NCI-H1694 treated with DMSO at 0.1 percent for 48 hours (cell line): Measurements from ENCODE around the gene TFEB.

Experiments
- DNase-seq: peaks from one replicate; lab custom pipeline; 2025; lab: John Stamatoyannopoulos, UW

The TFEB gene

GRCh38 chr6:41763470-41763869 lies 28.1 kb upstream of the TFEB start:
- no peak for DNase-seq

DNA sequence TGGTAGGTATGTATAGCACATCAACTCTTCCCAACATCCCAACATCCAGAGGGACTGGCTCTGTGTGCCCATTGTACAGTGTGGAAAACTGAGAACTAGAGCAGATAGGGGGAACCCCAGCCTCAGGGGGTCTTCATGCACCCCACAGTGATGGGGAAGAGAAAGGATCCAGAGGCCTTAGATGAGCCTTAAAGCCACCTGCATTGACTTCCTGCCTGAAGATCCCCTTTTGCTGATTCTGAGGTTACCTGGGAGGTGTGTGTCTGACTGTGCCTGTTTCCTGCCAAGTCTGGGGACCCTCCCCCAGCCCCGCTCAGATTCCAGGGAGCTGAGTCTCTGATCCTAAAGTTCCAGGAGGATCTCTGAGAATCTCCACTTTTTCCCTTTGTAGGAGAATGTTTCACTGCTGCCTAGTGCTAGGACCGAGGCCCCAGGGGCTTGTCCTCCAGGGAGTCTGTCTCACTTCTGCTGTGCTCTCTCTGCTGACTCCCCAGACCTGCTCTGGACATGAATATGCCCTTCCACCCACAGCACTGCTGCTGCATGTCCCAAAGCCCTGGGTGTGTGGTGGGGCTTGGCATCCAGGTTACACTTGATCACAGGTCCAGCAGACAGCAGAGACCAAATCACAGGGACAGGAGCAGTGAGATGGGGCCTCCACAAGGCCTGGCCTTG lies 24.6 kb upstream of the TFEB start:
- no peak for DNase-seq

- DNase-seq = no peak
Measured at GRCh38 chr6:41759106-41759904, 23.9 kb upstream of the TFEB start.

DNA sequence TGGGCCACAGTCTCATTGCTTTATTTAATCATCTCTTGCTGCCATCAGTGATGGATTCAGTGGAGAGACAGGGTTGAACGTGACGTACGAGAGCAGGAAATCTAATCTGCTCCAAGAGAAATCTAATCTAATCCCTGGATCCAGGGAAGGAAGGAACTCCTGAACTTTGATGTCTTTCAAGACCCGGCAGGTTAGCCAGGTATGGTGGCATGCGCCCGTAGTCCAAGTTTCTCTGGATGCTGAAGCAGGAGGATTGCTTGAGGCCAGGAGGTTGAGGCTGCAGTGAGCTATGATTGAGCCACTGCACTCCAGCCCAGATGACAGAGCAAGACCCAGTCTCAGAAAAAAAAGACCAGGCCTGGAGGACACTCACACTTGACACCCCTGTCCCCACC lies 23.2 kb upstream of the TFEB start:
- DNase-seq = no peak

DNA sequence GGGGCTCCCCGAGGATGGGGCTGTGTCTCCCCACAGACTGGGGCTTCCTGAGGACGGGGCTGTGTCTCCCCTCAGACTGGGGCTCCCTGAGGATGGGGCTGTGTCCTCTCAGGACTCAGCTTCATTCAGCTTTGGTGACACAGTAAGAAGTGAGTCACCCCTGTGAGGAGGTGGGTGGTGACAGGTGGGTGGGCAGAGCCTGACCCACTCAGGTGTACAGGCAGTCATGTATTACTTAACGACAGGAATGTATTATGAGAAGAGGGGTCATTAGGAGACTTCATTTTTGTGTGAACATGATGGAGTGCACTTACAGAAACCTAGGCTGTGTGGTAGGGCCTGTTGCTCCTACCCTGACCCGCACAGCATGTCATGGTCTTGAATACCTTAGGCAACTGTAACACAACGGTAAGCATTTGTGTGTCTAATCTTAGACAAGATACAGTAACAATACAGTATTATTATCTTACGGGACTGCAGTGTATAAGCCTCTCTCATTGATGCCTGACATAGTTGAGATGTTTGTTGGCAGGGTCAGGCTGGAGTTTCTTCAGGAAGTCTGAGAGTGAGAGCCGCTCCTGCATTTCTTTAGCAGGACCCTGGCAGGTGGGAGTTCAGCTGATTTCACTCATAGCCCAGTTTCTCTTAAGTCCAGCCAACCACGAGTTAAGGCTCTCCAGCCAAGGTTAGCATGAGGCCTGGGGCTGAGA lies 22.7 kb upstream of the TFEB start:
- DNase-seq = no peak

GRCh38 chr6:41757271-41757670 lies 21.9 kb upstream of the TFEB start:
- no peak for DNase-seq

GRCh38 chr6:41756354-41756753 lies 20.9 kb upstream of the TFEB start:
- no peak for DNase-seq

GRCh38 chr6:41755895-41756294 lies 20.5 kb upstream of the TFEB start:
- no peak for DNase-seq

DNA sequence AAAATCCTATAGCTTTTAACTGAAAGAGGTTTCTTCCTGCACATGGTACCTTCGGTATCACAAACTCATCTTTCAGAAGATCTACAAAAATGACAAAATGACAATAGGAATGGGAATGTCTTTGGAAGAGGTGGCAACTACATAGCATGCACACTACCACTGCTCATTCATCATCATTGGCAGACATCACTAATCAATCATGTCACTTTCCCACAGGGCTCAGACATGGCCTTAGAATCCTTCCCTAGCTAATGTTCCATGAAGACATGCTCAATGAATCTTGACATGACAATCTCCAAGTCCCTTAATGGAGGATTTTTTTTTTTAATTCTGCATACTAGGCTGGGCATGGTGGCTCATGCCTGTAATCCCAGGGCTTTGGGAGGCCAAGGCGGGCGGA lies 15.0 kb upstream of the TFEB start:
- no peak for DNase-seq

DNA sequence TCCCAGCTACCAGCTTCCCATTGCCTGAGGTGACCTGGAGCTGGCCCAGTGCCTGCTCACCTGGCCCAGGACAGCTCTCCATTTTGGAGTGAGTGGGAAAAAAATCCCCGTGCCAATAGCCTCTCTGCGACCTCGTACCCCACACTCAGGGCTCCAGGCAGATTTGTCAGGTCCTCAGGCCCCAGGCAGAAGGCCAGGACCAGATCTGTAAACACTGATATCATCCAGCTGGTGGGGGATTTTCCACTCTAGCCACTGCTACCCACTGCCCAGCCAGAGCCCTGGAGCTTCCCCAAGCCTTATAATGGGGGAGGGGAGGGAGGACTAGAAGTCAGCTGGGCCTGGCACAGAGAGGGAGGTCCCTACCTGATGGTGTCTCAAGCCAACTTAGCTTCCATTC lies 13.1 kb upstream of the TFEB start:
- no peak for DNase-seq

DNA sequence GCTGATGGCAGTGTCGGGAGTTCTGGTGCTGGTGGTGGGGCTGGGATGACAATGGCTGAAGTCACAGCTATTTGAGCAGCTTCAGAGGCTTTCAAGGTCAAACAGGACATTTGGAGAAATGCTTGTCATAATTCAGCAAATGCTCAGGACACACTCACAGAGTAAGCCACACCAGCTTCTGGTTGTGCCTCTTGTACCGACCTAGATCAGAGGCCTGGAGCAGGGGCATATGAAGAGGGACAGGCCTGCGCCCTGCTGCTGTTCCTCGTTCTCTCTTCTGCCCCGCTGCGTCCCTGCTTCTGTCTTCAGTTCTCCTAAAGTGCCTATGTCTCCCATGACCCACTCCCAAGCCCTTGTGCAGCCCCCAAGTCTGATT lies 12.7 kb upstream of the TFEB start:
- no peak for DNase-seq

DNA sequence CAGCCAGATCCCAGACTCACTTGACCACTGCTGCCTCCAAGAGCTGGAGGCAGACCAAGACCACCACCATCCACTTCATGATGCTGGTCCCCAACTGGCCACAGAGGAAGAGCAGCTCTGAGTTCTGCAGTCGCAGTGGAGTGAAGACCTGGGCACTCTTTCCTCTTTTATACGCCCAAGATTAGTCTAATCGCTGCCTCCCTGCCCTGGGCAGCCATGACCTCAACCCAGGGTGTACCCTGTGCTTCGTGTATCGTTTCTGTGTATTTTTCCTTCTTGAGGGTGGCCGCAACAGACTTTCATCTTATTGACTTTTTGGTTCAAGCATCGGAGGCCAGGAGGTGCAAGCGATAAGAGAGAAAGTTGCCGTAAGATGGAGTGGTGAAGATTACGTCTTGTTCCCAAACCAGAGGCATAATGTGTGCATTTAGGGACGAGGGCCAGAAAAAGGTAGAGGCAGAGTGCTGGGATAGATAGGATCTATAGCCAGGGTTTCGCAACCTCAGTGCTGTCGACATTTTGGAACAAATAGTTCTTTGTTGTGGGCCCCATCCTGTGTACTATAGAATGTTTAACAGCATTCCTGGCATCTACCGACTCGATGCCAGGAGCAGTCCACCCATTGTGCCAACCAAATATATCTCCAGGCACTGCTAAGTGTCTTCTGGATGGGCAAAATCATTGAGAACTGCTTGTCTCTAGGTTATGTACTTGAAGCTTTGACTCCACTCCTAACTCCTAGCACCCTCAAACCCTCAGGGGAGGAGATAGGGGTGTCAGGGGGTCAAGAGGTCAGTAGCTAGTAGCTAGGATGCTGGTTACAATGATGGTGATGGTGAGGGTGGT lies 12.1 kb upstream of the TFEB start, which contains the start of gene PGC:
Gene PGC (minus strand): TSS at position 142 of the 846 bp plus-strand sequence. CDS start 63 bp downstream, at position 79.
- no peak for DNase-seq

- DNase-seq = no peak
Measured at GRCh38 chr6:41746107-41746506, 10.7 kb upstream of the TFEB start.

- DNase-seq = no peak
Measured at GRCh38 chr6:41744236-41744787, 8.9 kb upstream of the TFEB start.

DNA sequence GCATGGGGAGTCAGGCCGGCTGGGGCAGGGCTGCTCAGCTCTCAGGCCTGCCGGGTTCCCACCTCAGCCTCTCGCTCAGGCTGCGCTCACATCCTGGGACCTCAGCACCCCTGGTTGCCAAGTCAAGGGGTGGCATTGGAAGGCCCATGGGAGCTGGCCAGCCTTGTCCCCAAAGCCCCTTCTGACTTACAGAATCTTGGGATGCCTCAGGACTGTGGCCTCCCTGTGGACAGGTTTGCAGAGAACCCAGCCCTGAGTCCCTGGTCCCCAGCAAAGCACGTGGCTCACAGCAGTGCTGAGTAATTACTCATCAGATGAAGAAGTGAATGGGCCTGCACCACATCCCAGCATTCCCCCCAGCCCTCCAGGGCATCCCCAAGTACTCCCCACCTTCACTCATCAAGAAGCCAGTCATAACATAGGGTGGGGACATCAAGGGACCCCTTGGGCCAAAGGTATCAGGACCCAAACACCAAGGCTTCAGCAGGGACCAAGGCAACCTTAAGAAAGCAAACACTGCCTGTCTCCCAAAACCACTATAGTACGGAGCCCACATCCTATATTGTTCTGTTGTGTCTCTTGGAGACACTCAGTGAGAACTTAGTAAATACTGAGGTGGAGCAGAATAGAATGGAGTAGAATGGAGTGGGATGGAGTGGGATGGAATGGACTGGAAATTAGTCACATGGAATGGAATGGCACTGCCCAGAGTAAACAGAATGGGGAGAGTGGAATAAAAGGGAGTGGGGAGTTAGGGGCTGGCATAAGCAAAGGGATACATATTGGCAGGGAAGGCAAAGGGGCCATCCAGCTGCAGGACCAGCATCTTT lies 8.2 kb upstream of the TFEB start:
- DNase-seq = no peak

DNA sequence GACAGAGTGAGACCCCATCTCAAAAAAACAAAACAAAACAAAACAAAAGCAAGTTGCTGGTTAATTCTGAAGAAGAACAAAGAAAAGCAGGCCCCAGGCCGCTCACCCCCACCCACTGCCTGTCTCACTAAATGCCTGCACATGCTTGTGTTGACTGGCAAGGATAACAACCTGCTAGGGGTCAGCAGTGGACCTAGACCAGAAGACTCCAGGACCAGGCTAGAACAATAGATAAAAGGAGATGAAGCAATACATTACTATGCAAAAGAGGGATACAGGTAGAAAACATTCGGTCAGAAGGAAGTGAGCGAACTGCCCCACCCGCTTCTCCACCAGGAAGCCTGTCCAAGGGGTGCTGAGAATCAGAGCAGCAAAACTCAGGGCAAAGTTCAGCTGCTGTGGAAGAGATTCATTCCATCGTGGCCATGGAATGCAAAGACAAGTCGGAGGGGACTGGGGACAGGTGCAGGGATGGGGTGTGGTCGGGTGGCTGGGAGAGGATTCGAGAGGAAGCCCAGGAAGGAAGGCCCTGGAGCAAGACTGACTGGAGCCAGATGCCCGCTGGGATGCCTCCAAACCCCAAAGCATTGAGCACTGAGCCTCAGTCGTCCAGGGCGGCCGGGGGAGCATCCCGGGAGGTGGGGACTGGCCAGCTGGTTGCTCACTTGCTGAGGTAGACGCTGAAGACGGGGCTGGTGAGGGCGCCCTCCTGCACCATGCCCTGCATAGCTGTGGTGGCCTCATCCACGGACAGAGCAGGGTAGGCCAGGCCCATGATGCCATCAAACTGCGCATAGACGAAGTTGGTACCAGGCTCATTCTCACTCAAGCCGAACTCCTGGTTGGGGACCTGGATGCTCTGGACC lies 6.5 kb upstream of the TFEB start:
- DNase-seq = no peak

DNA sequence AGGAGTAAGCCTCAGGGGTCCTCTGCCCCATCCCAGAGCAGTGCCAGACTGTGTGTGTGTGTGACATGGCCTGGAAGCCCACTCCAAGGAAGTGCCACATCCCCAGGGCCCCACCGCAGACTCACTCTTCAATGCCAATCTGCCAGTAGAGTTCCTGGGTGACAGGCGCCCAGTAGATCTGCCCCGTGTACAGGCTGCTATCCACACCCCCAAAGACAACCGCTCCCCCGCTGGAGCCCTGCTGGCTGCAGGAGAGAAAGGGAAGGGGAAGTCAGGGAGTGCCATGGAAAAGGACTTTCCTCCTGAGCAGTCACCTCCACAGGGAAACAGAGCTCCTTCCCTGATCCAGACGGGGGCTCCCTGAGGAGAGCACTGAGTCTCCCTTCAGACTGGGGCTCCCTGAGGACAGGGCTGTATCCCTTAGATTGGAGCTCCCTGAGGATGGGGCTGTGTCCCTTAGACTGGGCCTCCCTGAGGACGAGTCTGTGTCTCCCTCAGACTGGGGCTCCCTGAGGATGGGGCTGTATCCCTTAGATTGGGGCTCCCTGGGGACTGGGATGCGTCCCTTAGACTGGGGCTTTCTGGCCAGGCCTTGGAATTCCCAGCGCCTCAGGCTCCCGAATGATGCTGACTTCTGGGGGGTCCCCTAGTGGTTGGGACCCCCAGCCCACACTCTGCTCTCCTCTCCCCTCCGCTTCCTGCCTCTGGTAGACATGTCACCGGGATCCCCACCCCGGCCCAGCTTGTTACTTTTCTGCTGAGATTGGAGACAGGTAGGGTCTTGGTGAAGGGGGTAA lies 5.2 kb upstream of the TFEB start:
- DNase-seq = no peak

DNA sequence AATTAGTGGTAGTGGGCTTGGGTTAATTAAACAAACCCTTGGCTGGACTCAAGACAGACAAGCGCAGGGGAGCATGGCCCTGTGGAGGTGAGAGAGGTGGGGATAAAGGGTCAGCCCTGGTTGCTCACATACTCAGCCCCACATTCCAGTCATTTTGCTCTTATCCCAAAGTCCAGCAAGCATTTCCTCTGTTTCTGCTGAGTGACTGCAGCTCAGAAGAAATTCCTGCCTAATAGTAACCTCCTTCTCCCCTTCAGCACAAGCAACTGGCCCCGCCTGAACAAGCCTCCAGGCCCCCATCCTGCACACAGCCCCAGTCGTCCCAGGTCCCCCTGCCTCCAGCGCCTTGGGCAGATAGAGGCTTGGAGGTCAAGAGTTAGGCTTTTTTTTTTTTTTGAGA lies 3.6 kb upstream of the TFEB start:
- no peak for DNase-seq

- no peak for DNase-seq
Measured at GRCh38 chr6:41737591-41738130, 2.3 kb upstream of the TFEB start.
